Hepatocyte (in vitro differentiated cells): ENCODE results near the gene RIMBP3B. TPM values are rescaled to one million over a fixed set of nuclear protein-coding genes. Genes with fewer than 3 reads are reported as not detected.
"Not testable (repeated sequence)": the region's sequence is repeated elsewhere in the genome, so short reads cannot be mapped to it uniquely, and the experiment has no call there.

Source experiments
- DNase-seq: peaks from one replicate; pipeline ENCODE4 v3.0.0-alpha.2; 2016; ENCODE audit warnings: low spot score
- H2AFZ ChIP-seq: fragments of 200-600 bp; sonication (generic); 2 replicates; pipeline ENCODE4 v1.6.0; 2016; ENCODE audit warnings: antibody characterized with exemption, mild to moderate bottlenecking
- H3K27ac ChIP-seq: fragments of 200-600 bp; sonication (generic); 2 replicates; pipeline ENCODE4 v1.5.1; 2016; ENCODE audit warnings: mild to moderate bottlenecking
- H3K27me3 ChIP-seq: fragments of 200-600 bp; sonication (generic); 2 replicates; pipeline ENCODE4 v1.6.1; 2016
- H3K36me3 ChIP-seq: fragments of 200-600 bp; sonication (generic); replicated peaks from 2 replicates; pipeline ENCODE4 v1.5.1; 2016; ENCODE audit warnings: low read depth; ENCODE audit not compliant: insufficient read depth
- H3K4me1 ChIP-seq: fragments of 200-600 bp; sonication (generic); 2 replicates; pipeline ENCODE4 v1.5.1; 2016; ENCODE audit warnings: mild to moderate bottlenecking, moderate library complexity; ENCODE audit not compliant: insufficient read depth
- H3K4me2 ChIP-seq: fragments of 200-600 bp; sonication (generic); 2 replicates; pipeline ENCODE4 v1.6.0; 2016
- H3K4me3 ChIP-seq: fragments of 200-600 bp; sonication (generic); 2 replicates; pipeline ENCODE4 v1.5.1; 2016; ENCODE audit warnings: mild to moderate bottlenecking
- H3K79me2 ChIP-seq: fragments of 200-600 bp; sonication (generic); 2 replicates; pipeline ENCODE4 v1.6.0; 2017; ENCODE audit warnings: mild to moderate bottlenecking
- H3K9me2 ChIP-seq: fragments of 200-600 bp; sonication (generic); replicated peaks from 2 replicates; pipeline ENCODE4 v1.6.0; 2017; ENCODE audit warnings: mild to moderate bottlenecking; ENCODE audit not compliant: insufficient read depth
- H3K9me3 ChIP-seq: fragments of 200-600 bp; sonication (generic); 2 replicates; pipeline ENCODE4 v1.5.1; 2016; ENCODE audit warnings: low read depth, mild to moderate bottlenecking
- H4K20me1 ChIP-seq: fragments of 200-600 bp; sonication (generic); 2 replicates; pipeline ENCODE4 v1.6.0; 2016; ENCODE audit warnings: mild to moderate bottlenecking; ENCODE audit not compliant: insufficient read depth, poor library complexity, severe bottlenecking
- WGBS: methylation state at CpG from one replicate; pipeline ENCODE4 v1.1.6; 2016; ENCODE audit warnings: low lambda C conversion rate; ENCODE audit errors: missing lambda C conversion rate; 5-methylcytosine and 5-hydroxymethylcytosine counted together
- polyA plus RNA-seq: library from polyadenylated mRNA; unstranded; fragments of >200 nt; fragmentation: Nextera tagmentation; extraction: Ambion mirVana; gene quantifications from 2 replicates; pipeline ENCODE4 v1.2.1, GENCODE V29; 2016
- total RNA-seq: library from RNA; depleted of rRNA; stranded (reverse); fragments of >200 nt; gene quantifications from 2 replicates; pipeline ENCODE4 v1.2.3, GENCODE V29; 2014

The RIMBP3B gene, protein sequence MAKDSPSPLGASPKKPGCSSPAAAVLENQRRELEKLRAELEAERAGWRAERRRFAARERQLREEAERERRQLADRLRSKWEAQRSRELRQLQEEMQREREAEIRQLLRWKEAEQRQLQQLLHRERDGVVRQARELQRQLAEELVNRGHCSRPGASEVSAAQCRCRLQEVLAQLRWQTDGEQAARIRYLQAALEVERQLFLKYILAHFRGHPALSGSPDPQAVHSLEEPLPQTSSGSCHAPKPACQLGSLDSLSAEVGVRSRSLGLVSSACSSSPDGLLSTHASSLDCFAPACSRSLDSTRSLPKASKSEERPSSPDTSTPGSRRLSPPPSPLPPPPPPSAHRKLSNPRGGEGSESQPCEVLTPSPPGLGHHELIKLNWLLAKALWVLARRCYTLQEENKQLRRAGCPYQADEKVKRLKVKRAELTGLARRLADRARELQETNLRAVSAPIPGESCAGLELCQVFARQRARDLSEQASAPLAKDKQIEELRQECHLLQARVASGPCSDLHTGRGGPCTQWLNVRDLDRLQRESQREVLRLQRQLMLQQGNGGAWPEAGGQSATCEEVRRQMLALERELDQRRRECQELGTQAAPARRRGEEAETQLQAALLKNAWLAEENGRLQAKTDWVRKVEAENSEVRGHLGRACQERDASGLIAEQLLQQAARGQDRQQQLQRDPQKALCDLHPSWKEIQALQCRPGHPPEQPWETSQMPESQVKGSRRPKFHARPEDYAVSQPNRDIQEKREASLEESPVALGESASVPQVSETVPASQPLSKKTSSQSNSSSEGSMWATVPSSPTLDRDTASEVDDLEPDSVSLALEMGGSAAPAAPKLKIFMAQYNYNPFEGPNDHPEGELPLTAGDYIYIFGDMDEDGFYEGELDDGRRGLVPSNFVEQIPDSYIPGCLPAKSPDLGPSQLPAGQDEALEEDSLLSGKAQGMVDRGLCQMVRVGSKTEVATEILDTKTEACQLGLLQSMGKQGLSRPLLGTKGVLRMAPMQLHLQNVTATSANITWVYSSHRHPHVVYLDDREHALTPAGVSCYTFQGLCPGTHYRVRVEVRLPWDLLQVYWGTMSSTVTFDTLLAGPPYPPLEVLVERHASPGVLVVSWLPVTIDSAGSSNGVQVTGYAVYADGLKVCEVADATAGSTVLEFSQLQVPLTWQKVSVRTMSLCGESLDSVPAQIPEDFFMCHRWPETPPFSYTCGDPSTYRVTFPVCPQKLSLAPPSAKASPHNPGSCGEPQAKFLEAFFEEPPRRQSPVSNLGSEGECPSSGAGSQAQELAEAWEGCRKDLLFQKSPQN (N-terminal part only)
- total RNA-seq (0.17 TPM in 1 of 2 replicates, not detected in the other), polyA plus RNA-seq (0.02 TPM in 1 of 2 replicates, not detected in the other)

DNA sequence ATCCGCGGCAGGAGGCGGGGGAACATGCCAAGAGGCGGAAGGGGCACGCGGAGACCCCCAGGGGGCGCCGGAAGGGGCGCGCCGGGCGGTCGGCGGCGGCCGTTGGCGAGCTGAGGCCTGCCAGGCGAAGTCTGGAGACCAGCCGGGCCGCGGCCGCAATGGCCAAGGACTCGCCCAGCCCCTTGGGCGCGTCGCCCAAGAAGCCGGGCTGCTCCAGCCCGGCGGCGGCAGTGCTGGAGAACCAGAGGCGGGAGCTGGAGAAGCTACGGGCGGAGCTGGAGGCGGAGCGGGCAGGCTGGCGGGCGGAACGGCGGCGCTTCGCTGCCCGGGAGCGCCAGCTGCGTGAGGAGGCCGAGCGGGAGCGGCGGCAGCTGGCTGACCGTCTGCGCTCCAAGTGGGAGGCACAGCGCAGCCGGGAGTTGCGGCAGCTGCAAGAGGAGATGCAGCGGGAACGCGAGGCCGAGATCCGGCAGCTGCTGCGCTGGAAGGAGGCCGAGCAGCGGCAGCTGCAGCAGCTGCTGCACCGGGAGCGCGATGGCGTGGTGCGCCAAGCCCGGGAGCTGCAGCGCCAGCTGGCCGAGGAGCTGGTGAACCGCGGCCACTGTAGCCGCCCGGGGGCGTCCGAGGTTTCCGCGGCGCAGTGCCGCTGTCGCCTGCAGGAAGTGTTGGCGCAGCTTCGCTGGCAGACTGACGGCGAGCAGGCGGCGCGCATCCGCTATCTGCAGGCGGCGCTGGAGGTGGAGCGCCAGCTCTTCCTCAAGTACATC lies at the start of gene RIMBP3B:
RIMBP3B (plus strand) TSS at position 51 of the 767 bp plus-strand sequence; CDS start at position 159, 108 bp downstream.
- H2AFZ ChIP-seq, DNase-seq, H3K36me3 ChIP-seq, H3K9me2 ChIP-seq, H3K27me3 ChIP-seq, H3K4me3 ChIP-seq, H4K20me1 ChIP-seq, H3K27ac ChIP-seq, H3K9me3 ChIP-seq, H3K4me1 ChIP-seq, H3K79me2 ChIP-seq, H3K4me2 ChIP-seq: not testable (repeated sequence)
- no CpG with 5 or more reads among the region's 91 CpGs for WGBS

GRCh38 chr22:21357527-21357926 lies 26.0 kb upstream of the RIMBP3B start:
- H3K9me2 ChIP-seq, H3K9me3 ChIP-seq, H3K4me3 ChIP-seq, H3K79me2 ChIP-seq, H3K4me1 ChIP-seq, H3K27ac ChIP-seq, DNase-seq, H2AFZ ChIP-seq, H3K36me3 ChIP-seq, H4K20me1 ChIP-seq, H3K4me2 ChIP-seq, H3K27me3 ChIP-seq: not testable (repeated sequence)
- WGBS = no CpG with 5 or more reads among the region's 12 CpGs

- not testable (repeated sequence) for H4K20me1 ChIP-seq, H3K27ac ChIP-seq, H2AFZ ChIP-seq, H3K4me2 ChIP-seq, H3K9me3 ChIP-seq, H3K36me3 ChIP-seq, H3K9me2 ChIP-seq, H3K4me3 ChIP-seq, H3K4me1 ChIP-seq, H3K27me3 ChIP-seq, H3K79me2 ChIP-seq
- WGBS = 10% methylated on average over 14 of the region's 59 CpGs
- peak; percentile 0 for DNase-seq
These were observed 23.0 kb upstream of the RIMBP3B start for GRCh38 chr22:21360525-21360924.

DNA sequence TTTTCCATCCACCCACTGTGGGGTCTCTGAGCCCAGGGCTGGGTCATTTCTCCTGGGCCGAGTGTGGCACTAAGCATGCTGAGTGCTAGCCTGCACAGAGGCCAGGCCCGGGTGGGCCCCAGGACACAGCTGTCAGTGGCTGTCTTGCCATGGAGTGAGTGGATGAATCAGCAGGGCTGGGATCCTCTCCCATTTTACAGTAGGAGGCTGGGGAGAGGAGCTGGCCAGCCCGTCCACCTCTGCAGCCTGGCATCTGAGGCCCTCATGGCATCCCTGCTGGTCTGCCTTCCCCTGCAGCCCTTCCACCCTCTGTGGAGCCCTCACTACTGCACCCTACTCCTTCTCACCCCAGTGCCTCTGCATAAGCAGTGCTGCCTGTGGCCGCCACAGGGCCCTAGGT lies 21.1 kb upstream of the RIMBP3B start:
- not testable (repeated sequence) for H2AFZ ChIP-seq, DNase-seq, H3K27ac ChIP-seq, H4K20me1 ChIP-seq, H3K4me2 ChIP-seq, H3K36me3 ChIP-seq, H3K27me3 ChIP-seq, H3K4me3 ChIP-seq, H3K9me3 ChIP-seq, H3K9me2 ChIP-seq, H3K4me1 ChIP-seq, H3K79me2 ChIP-seq
- no CpG with 5 or more reads among the region's 4 CpGs for WGBS

DNA sequence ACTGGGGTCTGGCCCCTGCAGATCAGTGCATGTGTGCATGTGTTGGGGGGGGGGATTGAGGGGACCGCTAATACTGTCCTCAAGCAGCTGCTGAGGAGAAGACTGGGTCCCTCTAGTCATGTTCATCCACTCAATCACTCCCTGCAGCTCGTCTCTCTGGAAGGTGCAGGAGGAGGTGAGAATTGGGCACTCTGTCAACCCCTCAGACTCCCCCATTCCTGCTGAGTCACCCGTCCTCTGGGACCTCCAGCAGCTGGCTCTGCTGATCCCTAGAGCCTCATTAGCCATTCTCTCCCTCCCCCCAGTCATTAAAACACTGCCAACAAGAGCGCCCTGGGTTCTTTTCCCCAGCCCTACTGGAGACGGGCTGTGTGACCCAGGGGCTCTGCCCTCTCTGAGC lies 20.5 kb upstream of the RIMBP3B start:
- not testable (repeated sequence) for H3K79me2 ChIP-seq, H3K9me3 ChIP-seq, H2AFZ ChIP-seq, H3K27ac ChIP-seq, H3K36me3 ChIP-seq, H3K4me3 ChIP-seq, H3K27me3 ChIP-seq, H3K9me2 ChIP-seq, H3K4me2 ChIP-seq, H3K4me1 ChIP-seq, H4K20me1 ChIP-seq
- peak; percentile 0 for DNase-seq
- 40% methylated on average over 1 of the region's 5 CpGs for WGBS

DNA sequence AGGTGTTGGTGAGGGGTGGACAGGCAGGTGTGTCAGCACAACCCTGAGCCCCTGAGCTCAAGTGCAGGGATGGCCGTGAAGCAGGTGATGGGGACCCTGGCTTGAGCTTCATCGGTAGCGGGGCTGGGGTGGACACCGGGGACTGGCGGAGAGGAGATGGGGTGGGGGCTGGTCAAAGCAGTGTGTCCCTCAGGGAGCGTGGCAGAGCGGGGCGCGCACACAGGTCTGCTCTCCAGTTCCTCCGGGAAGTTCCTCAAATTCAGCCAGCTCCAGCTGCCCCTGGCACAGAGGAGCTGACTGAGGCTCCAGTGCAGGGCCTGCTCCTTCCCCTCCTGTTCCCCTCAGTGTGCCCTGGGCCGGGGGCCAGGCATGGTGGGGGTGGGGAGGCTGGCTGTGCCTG lies 19.7 kb upstream of the RIMBP3B start:
- no CpG with 5 or more reads among the region's 11 CpGs for WGBS
- not testable (repeated sequence) for H3K9me3 ChIP-seq, H3K9me2 ChIP-seq, H3K27ac ChIP-seq, H3K4me3 ChIP-seq, DNase-seq, H3K27me3 ChIP-seq, H3K4me2 ChIP-seq, H3K79me2 ChIP-seq, H3K4me1 ChIP-seq, H3K36me3 ChIP-seq, H2AFZ ChIP-seq, H4K20me1 ChIP-seq

DNA sequence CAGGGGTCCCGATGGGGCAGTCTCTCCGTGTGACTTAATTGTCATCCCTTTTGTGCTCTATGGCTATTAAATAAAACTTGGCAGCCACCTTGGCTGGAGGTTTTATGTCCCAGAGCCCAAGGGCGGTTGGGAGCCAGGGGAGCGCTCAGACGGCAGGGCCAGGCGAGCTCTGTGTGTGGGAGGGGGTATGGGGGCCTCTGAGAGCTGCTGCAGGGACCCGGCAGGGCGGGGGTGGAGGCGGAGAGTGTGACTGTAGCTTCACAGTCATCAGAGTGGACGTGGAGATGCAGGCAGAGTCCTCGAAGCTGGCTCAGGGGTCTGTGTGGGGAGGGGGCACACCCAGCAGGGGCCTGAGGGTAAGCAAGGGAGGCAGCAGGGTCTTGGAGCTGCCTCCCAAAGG lies 19.2 kb upstream of the RIMBP3B start:
- H3K4me3 ChIP-seq, H3K4me1 ChIP-seq, H3K36me3 ChIP-seq, H3K9me2 ChIP-seq, H3K27ac ChIP-seq, H3K4me2 ChIP-seq, H3K9me3 ChIP-seq, H3K27me3 ChIP-seq, DNase-seq, H4K20me1 ChIP-seq, H3K79me2 ChIP-seq, H2AFZ ChIP-seq: not testable (repeated sequence)
- no CpG with 5 or more reads among the region's 11 CpGs for WGBS

GRCh38 chr22:21365337-21365736 lies 18.2 kb upstream of the RIMBP3B start:
- WGBS = no CpG with 5 or more reads among the region's 4 CpGs
- not testable (repeated sequence) for H3K36me3 ChIP-seq, H3K4me2 ChIP-seq, DNase-seq, H2AFZ ChIP-seq, H3K27ac ChIP-seq, H4K20me1 ChIP-seq, H3K4me3 ChIP-seq, H3K9me2 ChIP-seq, H3K79me2 ChIP-seq, H3K9me3 ChIP-seq, H3K27me3 ChIP-seq, H3K4me1 ChIP-seq
